ENCODE results near the gene DPM3. TPM values are rescaled to one million over a fixed set of nuclear protein-coding genes. Genes with fewer than 3 reads are reported as not detected.

The DPM3 gene
- 12.5 TPM for total RNA-seq

DNA sequence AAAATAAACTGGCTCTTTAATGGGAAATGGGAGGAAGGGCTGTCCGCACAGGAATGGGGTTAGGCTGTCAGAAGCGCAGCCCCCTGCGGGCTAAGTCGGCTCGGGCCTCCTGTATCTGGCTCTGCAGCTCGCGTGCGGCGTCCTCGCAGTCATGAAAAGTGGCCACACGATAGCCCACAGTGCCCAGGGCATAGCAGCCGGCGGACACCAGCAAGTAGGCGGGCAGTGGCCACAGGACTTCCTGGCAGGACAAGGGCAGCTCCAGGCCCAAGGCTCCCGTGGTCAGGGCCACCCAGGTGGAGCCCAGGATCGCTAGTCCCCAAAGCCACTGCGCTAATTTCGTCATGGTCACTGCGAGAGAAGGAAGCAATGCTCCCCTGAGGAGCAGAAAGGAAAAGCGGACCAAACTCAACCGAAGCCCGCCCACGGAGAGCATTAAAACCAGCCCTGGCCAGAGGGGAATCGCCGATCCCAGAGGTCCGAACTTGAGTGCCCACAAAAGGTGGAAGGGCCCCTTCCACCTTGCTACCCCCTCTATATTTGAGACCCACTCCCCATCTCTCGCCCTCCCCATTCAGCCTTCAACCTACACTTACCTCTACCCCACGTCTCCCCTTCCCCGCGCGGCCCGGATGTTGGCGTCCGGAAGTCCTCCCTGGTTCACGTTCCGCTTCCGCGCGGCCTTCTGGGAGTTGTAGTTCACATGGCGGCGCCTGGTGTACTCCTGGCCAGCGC, at the start of gene DPM3:
Gene DPM3 (minus strand): TSS at position 637 of the 735 bp plus-strand sequence. CDS start 291 bp downstream, at position 346.

DNA sequence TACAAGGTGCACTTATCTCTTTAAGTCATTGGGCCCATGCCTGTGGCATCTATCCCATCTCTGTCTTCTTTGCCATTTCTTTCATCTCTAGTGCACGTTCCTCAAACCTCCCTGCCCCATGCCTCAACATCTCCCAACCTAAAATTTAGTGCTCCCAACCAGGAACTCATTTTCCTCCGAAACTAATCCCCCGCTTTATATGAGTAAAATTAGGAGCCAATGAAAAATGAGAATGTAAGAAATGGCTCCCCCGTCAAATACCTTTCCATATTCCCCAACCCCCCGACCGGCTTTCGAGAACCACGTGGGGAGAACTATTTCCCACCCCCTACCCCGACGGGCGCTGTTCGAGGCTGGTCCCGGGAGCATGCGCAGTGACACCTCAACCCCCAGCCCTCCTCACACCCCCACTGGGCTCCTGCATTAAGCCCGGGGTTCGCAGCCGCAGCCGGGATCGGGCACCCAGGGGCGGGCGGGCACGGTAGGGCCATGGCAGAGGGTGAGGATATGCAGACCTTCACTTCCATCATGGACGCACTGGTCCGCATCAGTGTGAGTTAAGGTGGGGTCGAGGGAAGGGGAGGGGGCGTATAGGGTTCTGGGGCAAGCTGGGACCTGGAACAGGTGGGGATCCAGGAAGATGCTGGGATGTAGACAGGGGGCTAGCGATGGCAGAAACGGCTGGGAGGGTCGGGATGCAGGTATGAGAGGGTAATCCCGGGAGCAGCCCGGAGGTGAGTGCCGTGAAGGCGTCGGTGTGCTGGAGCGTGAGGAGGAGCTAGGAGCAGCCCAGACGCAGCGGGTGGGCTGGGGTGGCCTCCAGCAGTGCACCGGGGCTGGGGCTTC, 33.4 kb upstream of the DPM3 start, which contains the start of gene TRIM46:
Gene TRIM46 (plus strand): TSS at position 372 of the 846 bp plus-strand sequence. CDS start 118 bp downstream, at position 490.

DNA sequence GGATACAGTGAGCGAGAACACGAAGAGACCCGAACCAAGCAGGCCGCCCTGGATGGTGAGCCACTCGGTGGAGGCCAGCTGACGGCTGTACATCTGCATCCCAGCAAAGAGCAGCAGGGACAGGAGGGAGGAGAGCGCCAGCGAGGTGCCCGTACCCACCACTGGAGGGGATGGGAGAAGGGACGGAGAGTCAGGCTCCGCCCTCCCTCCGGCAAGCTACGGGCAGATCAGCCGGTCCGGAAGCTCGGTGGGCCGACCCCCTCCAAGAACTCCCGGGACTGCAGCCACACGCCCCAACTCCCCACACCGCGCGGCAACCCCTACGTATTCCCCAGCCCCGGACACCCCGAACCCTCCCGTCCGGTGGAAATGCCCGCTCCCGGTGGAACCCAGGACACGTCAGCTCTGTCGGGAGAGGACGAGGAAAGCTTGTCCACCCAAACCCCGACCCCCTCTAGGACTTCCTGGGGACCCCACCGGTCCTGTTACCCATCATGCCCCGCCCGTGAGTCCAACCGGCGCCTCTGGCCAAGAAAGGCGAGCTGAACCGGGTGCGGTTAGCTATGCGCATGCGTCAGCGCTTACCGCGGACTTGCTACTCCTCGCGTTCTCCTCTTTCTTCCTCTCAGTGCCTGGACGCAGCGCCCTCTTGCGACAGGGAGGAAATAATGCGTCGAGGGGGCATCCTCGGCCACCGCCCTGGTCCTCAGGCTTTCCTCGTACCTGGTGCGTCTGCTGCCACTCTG, 32.6 kb upstream of the DPM3 start, which contains the start of gene KRTCAP2:
Gene KRTCAP2 (minus strand): TSS at position 573 of the 746 bp plus-strand sequence. CDS start 80 bp downstream, at position 493.

DNA sequence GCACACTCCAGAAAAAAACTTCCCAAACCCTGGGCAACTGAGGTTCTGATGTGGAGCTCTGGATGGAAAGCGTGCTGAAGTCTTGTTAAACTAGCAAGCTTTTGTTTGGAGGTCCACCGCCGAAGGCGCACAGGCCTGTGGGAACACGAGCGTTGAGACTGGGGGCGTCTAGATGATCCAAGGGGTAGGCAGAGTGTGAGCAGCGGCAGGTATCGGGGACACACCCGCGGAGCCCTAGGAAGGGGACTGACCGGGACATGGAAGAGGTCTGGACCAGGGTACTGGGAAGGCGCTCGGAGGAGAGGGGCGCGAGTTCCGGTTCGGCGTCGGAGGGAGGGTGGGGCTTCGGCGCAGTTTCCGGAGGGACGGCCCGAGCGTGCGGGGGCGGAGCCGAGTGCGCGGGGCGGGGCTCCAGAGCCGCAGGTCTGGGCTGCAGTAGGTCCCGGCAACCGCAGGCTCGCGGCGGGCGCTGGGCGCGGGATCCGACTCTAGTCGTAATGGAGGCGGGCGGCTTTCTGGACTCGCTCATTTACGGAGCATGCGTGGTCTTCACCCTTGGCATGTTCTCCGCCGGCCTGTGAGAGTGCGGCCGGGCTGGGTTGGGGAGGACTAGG, 4.8 kb downstream of the DPM3 start, which contains the start of gene SLC50A1:
Gene SLC50A1 (plus strand): TSS at position 438 of the 614 bp plus-strand sequence. CDS start 60 bp downstream, at position 498.

DNA sequence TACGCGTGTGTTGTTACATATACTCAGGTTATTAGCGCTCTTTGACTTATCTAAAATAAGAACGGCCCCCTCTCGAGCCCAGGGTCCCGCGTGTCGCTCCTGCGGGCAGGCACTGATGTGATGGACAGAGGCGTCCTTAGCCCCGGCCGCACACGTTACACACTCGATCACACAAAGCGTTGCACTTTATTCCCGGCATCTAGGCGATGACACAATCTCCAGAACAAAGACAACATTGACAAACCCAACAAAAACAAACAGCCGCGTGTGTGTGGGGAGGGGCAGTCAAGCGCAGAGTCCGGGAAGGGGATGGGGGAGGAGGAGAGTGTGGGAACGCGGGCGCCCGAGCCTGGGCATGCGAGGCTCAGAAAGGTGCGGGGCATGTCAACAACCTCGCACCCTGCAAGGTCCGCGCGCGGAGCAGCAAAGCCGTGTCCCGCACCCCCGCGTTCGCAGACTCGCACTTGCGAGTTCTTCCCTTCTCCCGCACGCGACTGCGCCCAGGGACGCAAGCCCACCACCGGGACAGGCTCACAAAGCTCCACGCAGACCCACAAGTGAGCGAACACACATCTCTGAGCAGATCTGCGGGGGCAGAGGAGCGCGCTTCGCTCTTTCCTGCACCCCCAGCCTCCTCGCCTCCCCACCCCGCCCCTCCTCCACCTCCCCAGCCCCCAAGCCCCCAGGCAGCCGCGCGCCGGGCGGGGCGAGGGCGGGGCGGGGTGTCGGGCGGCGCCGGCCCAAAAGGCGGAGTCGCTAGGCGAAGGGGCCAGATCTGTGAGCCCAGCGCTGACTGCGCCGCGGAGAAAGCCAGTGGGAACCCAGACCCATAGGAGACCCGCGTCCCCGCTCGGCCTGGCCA, 13.0 kb downstream of the DPM3 start, which contains the start of gene EFNA1:
Gene EFNA1 (plus strand): TSS at position 772 of the 862 bp plus-strand sequence. CDS start 102 bp downstream, outside the sequence.

Small RNA genes lying within 50 kb of the gene (small RNA-seq; reads per million reads assigned to genes)
- gene HMGN2P18 (ENCODE audit: low replicate concordance) (not detected), gene RF00019 (ENCODE audit: low replicate concordance) (not detected)

Other genes with a start within 250 kb of the DPM3 start
- 15.0 TPM for gene PMVK, start 203.8 kb downstream of the DPM3 start, total RNA-seq
- 20.0 TPM for gene PBXIP1, start 184.4 kb downstream of the DPM3 start, total RNA-seq
- gene PYGO2, start 178.7 kb downstream of the DPM3 start, total RNA-seq = 15.0 TPM
- 8.8 TPM for gene SHC1, start 169.8 kb downstream of the DPM3 start, total RNA-seq
- 15.0 TPM for gene CKS1B, start 165.8 kb downstream of the DPM3 start, total RNA-seq
- 23.8 TPM for gene FLAD1, start 157.2 kb downstream of the DPM3 start, total RNA-seq
- gene LENEP, start 146.9 kb downstream of the DPM3 start, total RNA-seq = 2.5 TPM
- 0.94 TPM for gene ZBTB7B, start 137.7 kb downstream of the DPM3 start, total RNA-seq
- not detected for gene DCST2, start 106.8 kb downstream of the DPM3 start, total RNA-seq
- not detected for gene DCST1, start 106.7 kb downstream of the DPM3 start, total RNA-seq
- 27.9 TPM for gene ADAM15, start 89.2 kb downstream of the DPM3 start, total RNA-seq
- gene EFNA4, start 76.8 kb downstream of the DPM3 start, total RNA-seq = 0.63 TPM
- gene EFNA3, start 61.7 kb downstream of the DPM3 start, total RNA-seq = 11.3 TPM
- gene EFNA1, start 12.7 kb downstream of the DPM3 start, total RNA-seq = 5.6 TPM
- gene SLC50A1, start 4.7 kb downstream of the DPM3 start, total RNA-seq = 7.5 TPM
- gene KRTCAP2, start 32.8 kb upstream of the DPM3 start, total RNA-seq = 37.2 TPM
- 36.3 TPM for gene TRIM46, start 33.3 kb upstream of the DPM3 start, total RNA-seq
- 17.2 TPM for gene THBS3, start 67.4 kb upstream of the DPM3 start, total RNA-seq
- 16.6 TPM for gene MTX1, start 68.2 kb upstream of the DPM3 start, total RNA-seq
- 8.8 TPM for gene ENTREP3, start 115.0 kb upstream of the DPM3 start, total RNA-seq
- 22.8 TPM for gene SCAMP3, start 121.8 kb upstream of the DPM3 start, total RNA-seq
- gene CLK2, start 133.0 kb upstream of the DPM3 start, total RNA-seq = 46.3 TPM
- gene HCN3, start 136.9 kb upstream of the DPM3 start, total RNA-seq = 27.2 TPM
- not detected for gene PKLR, start 160.9 kb upstream of the DPM3 start, total RNA-seq
- 119 TPM for gene FDPS, start 168.3 kb upstream of the DPM3 start, total RNA-seq
- gene RUSC1, start 180.4 kb upstream of the DPM3 start, total RNA-seq = 62.6 TPM